H9 (cell line): ENCODE results near the gene NAXD. TPM values are rescaled to one million over a fixed set of nuclear protein-coding genes. Genes with fewer than 3 reads are reported as not detected.

Experiments used
- DNase-seq: peaks from one replicate; pipeline ENCODE4 v3.0.0-alpha.2; 2017
- H2AFZ ChIP-seq: one replicate; pipeline ENCODE4 v1.6.1; 2013; ENCODE audit warnings: mild to moderate bottlenecking, low read length, control low read depth, moderate library complexity
- H2AK5ac ChIP-seq: 2 replicates; pipeline ENCODE4 v1.6.1; 2013; ENCODE audit warnings: low read length, control low read depth, mixed read lengths; ENCODE audit not compliant: insufficient read length
- H2BK120ac ChIP-seq: one replicate; pipeline ENCODE4 v1.6.1; 2013; ENCODE audit warnings: low read depth, mild to moderate bottlenecking, low read length, control low read depth, inconsistent platforms; ENCODE audit not compliant: poor library complexity, severe bottlenecking
- H2BK12ac ChIP-seq: 2 replicates; pipeline ENCODE4 v1.6.1; 2013; ENCODE audit warnings: low read length, control low read depth, mixed read lengths, low read depth; ENCODE audit not compliant: insufficient read length
- H2BK15ac ChIP-seq: 2 replicates; pipeline ENCODE4 v1.6.1; 2013; ENCODE audit warnings: low read depth, low read length, control low read depth
- H2BK20ac ChIP-seq: one replicate; pipeline ENCODE4 v1.6.1; 2013; ENCODE audit warnings: low read depth, mild to moderate bottlenecking, low read length, control low read depth, inconsistent platforms; ENCODE audit not compliant: poor library complexity, severe bottlenecking
- H2BK5ac ChIP-seq: 2 replicates; pipeline ENCODE4 v1.6.1; 2013; ENCODE audit warnings: low read length, control low read depth, mixed read lengths; ENCODE audit not compliant: insufficient read length
- H3K14ac ChIP-seq: 2 replicates; pipeline ENCODE4 v1.6.1; 2013; ENCODE audit warnings: low read length, control low read depth; ENCODE audit not compliant: insufficient read depth
- H3K18ac ChIP-seq: 2 replicates; pipeline ENCODE4 v1.6.1; 2013; ENCODE audit warnings: low read depth, mild to moderate bottlenecking, mixed read lengths, low read length, control low read depth; ENCODE audit not compliant: insufficient read length
- H3K23ac ChIP-seq: 2 replicates; pipeline ENCODE4 v1.6.1; 2013; ENCODE audit warnings: low read length, control low read depth, mixed read lengths, low read depth; ENCODE audit not compliant: insufficient read length
- H3K23me2 ChIP-seq: 2 replicates; pipeline ENCODE4 v1.6.1; 2013; ENCODE audit warnings: low read depth, mild to moderate bottlenecking, mixed read lengths, low read length, control low read depth; ENCODE audit not compliant: insufficient read length, poor library complexity, severe bottlenecking
- H3K27ac ChIP-seq: 2 replicates; pipeline ENCODE4 v1.5.1; 2013; ENCODE audit warnings: low read length, control low read depth, mixed read lengths, low read depth; ENCODE audit not compliant: insufficient read length
- H3K27me3 ChIP-seq: 2 replicates; pipeline ENCODE4 v1.6.1; 2013; ENCODE audit warnings: low read length, control low read depth, inconsistent platforms; ENCODE audit not compliant: insufficient read depth
- H3K4ac ChIP-seq: 2 replicates; pipeline ENCODE4 v1.6.1; 2013; ENCODE audit warnings: low read depth, mild to moderate bottlenecking, control low read depth, inconsistent platforms, low read length, moderate library complexity
- H3K4me1 ChIP-seq: 2 replicates; pipeline ENCODE4 v1.6.1; 2013; ENCODE audit warnings: low read length, control low read depth, inconsistent platforms; ENCODE audit not compliant: insufficient read depth
- H3K4me2 ChIP-seq: 2 replicates; pipeline ENCODE4 v1.6.1; 2013; ENCODE audit warnings: low read length, control low read depth, mixed read lengths; ENCODE audit not compliant: insufficient read length, insufficient read depth
- H3K56ac ChIP-seq: 2 replicates; pipeline ENCODE4 v1.6.1; 2013; ENCODE audit warnings: low read depth, mild to moderate bottlenecking, mixed read lengths, low read length, control low read depth; ENCODE audit not compliant: insufficient read length
- H3K79me1 ChIP-seq: 2 replicates; pipeline ENCODE4 v1.6.1; 2013; ENCODE audit warnings: low read depth, mild to moderate bottlenecking, moderate library complexity, low read length, control low read depth, inconsistent platforms; ENCODE audit not compliant: insufficient read depth, poor library complexity, severe bottlenecking
- H3K79me2 ChIP-seq: 2 replicates; pipeline ENCODE4 v1.6.1; 2013; ENCODE audit warnings: low read length, control low read depth, inconsistent platforms; ENCODE audit not compliant: insufficient read depth
- H3K9ac ChIP-seq: 2 replicates; pipeline ENCODE4 v1.6.1; 2013; ENCODE audit warnings: low read length, control low read depth, mixed read lengths; ENCODE audit not compliant: insufficient read length; ENCODE audit errors: extremely low read depth
- H3K9me3 ChIP-seq: one replicate; pipeline ENCODE4 v1.6.1; 2013; ENCODE audit warnings: low read depth, low read length, inconsistent platforms; ENCODE audit not compliant: control insufficient read depth
- H3T11ph ChIP-seq: one replicate; pipeline ENCODE4 v1.6.1; 2013; ENCODE audit warnings: mild to moderate bottlenecking, low read length, control low read depth, inconsistent platforms
- H4K20me1 ChIP-seq: one replicate; pipeline ENCODE4 v1.6.1; 2013; ENCODE audit not compliant: control insufficient read depth, insufficient read length, insufficient read depth
- H4K5ac ChIP-seq: 2 replicates; pipeline ENCODE4 v1.6.1; 2013; ENCODE audit warnings: low read depth, mild to moderate bottlenecking, mixed read lengths, low read length, control low read depth; ENCODE audit not compliant: insufficient read length
- H4K8ac ChIP-seq: replicated peaks from 2 replicates; pipeline ENCODE4 v1.6.1; 2013; ENCODE audit warnings: low read length, control low read depth, mixed read lengths, low read depth; ENCODE audit not compliant: insufficient read length
- H4K91ac ChIP-seq: 2 replicates; pipeline ENCODE4 v1.6.1; 2013; ENCODE audit warnings: low read depth, mild to moderate bottlenecking, moderate library complexity, mixed read lengths, low read length, control low read depth; ENCODE audit not compliant: insufficient read length
- H3K27ac Mint-ChIP-seq, 3 experiments: 2 replicates in 2 of 3; 3 replicates in 1 of 3; pipeline ENCODE4 v1.8.0; 2020 to 2021; ENCODE audit warnings: mixed read lengths in 3 of 3, mild to moderate bottlenecking in 1 of 3, moderate library complexity in 1 of 3
- H3K27me3 Mint-ChIP-seq: 2 replicates; pipeline ENCODE4 v1.8.0; 2021; ENCODE audit warnings: low read depth, mild to moderate bottlenecking, moderate library complexity, mixed read lengths
- H3K36me3 Mint-ChIP-seq, 3 experiments: 2 replicates in 2 of 3; 3 replicates in 1 of 3; pipeline ENCODE4 v1.8.0; 2020 to 2021; ENCODE audit warnings: low read depth in 3 of 3, mixed read lengths in 3 of 3; ENCODE audit not compliant: insufficient read depth in 1 of 3
- H3K4me1 Mint-ChIP-seq, 2 experiments: 2 replicates each; pipeline ENCODE4 v1.8.0; 2020; ENCODE audit warnings: mixed read lengths in 2 of 2
- H3K4me3 Mint-ChIP-seq, 2 experiments: 2 replicates in 1 of 2; 3 replicates in 1 of 2; pipeline ENCODE4 v1.8.0; 2020 to 2021; ENCODE audit warnings: mild to moderate bottlenecking in 2 of 2, mixed read lengths in 2 of 2, moderate library complexity in 1 of 2
- H3K9me3 Mint-ChIP-seq, 2 experiments: 2 replicates in 1 of 2; 3 replicates in 1 of 2; pipeline ENCODE4 v1.8.0; 2020; ENCODE audit warnings: mild to moderate bottlenecking in 2 of 2, mixed read lengths in 2 of 2, moderate library complexity in 1 of 2
- CTCF ChIP-seq: fragments of 200-600 bp; sonication (generic); conservative IDR thresholded peaks from 3 replicates; pipeline ENCODE4 v1.8.0; 2021; ENCODE audit warnings: antibody characterized with exemption, mild to moderate bottlenecking
- WGBS: extraction: QIAGEN DNeasy Blood & Tissue Kit; methylation state at CpG from one replicate; pipeline ENCODE4 v1.1.7; 2013; ENCODE audit warnings: missing lambda C conversion rate, low lambda C conversion rate, mixed read lengths; ENCODE audit not compliant: insufficient read length; ENCODE audit errors: extremely low coverage; 5-methylcytosine and 5-hydroxymethylcytosine counted together
- total RNA-seq: library from RNA; stranded (reverse); gene quantifications from 2 replicates; pipeline ENCODE4 v1.2.1, GENCODE V29; 2021

Gene NAXD
- total RNA-seq, 1 experiment from 2014 or later: 25.5 TPM

- Mint-ChIP-seq H3K9me3 (no peaks in the 10 kb centered on the region), H3K27ac (no peak overlapping the region; a peak in 1 of 7 replicates), H3K36me3 (no peaks in the 10 kb centered on the region), H3K27me3 (no peaks in the 10 kb centered on the region), H3K4me3 (no peak overlapping the region), H3K4me1 (peaks cover 8 to 13% of the 10 kb centered on the region in 2 experiments)
- Histone ChIP-seq H3K23me2 (no peaks in the 10 kb centered on the region), H3K18ac (no peak overlapping the region), H3K9ac (no peak overlapping the region), H3K79me1 (no peaks in the 10 kb centered on the region), H3K79me2 (no peaks in the 10 kb centered on the region), H4K5ac (no peak overlapping the region), H3K23ac (no peak overlapping the region), H3T11ph (no peak overlapping the region), H2BK20ac (no peak overlapping the region), H2AFZ (no peak overlapping the region), H3K4me2 (no peak overlapping the region), H3K4ac (no peak overlapping the region), H3K27ac (no peak overlapping the region), H3K9me3 (no peaks in the 10 kb centered on the region), H2AK5ac (no peak overlapping the region), H2BK5ac (no peak overlapping the region), H2BK120ac (no peak overlapping the region), H4K8ac (no peak overlapping the region), H3K14ac (no peak overlapping the region), H4K20me1 (no peaks in the 10 kb centered on the region), H2BK15ac (no peak overlapping the region), H2BK12ac (no peak overlapping the region), H3K56ac (no peak overlapping the region), H3K27me3 (no peaks in the 10 kb centered on the region), H4K91ac (no peak overlapping the region), H3K4me1 (no peaks in the 10 kb centered on the region)
- no peak for DNase-seq
- no CpG with 5 or more reads among the region's 6 CpGs for WGBS
- no peak for TF ChIP-seq CTCF
These were observed 24.8 kb upstream of the NAXD start for GRCh38 chr13:110590577-110590976.
